ENCODE results near the gene ADGB.
"Not testable (repeated sequence)": the region's sequence is repeated elsewhere in the genome, so short reads cannot be mapped to it uniquely, and the experiment has no call there.

ADGB gene

DNA sequence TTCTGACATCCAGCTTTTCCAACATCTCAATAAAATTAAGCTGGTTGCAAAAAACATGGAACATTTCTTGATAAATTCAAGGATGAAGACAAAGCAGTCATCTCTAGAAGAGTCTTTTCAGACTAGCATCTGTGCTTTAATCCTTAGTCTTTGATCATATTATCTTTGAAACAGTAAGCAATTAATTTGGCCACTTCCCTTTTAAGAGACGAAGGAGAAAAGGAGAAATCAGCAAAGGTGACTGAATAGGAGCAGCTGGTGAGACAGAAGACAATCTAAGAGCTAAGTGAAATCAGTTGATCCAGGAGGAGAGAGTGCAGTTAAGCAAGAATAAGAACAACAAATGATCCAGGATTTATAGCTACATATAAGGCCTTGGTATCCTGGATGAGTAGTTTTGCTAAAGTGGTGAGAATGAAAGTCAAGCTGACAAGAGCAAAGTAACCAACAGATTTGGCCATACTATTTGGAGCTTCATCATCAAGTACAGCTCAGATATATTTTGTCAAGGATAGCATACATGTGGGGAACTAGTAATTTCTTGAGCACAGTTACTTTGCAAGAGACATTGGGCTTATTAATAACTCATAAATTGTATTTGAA, 215.5 kb downstream of the ADGB start:
- 0 out of 2 replicates have a peak overlapping the region, but pooled peaks have one; percentile 49 for H3K4me3 ChIP-seq (ENCODE audit: low read depth, low read length)
- peak overlapping the region; percentile 82 for H3K27ac ChIP-seq (ENCODE audit: low read depth, low read length)
- H3K36me3 ChIP-seq (ENCODE audit: insufficient read depth, low read length) = no peaks in the 10 kb centered on the region
- H3K4me1 ChIP-seq (ENCODE audit: control insufficient read depth, insufficient read depth, low read length, unreplicated experiment) = peaks cover 30% of the 10 kb centered on the region
- no peaks in the 10 kb centered on the region for H3K79me2 ChIP-seq (ENCODE audit: control insufficient read depth, insufficient read depth, low read length, unreplicated experiment)
- peak overlapping the region; percentile 8 for H2AFZ ChIP-seq (ENCODE audit: low read length, unreplicated experiment)
- H3K27me3 ChIP-seq (ENCODE audit: insufficient read depth, low read length) = no peaks in the 10 kb centered on the region

- H3K4me3 ChIP-seq (ENCODE audit: low read depth, low read length); H3K27me3 ChIP-seq (ENCODE audit: insufficient read depth, low read length); H3K79me2 ChIP-seq (ENCODE audit: control insufficient read depth, insufficient read depth, low read length, unreplicated experiment); H2AFZ ChIP-seq (ENCODE audit: low read length, unreplicated experiment); H3K36me3 ChIP-seq (ENCODE audit: insufficient read depth, low read length): not testable (repeated sequence)
- Histone ChIP-seq H3K4me1 (ENCODE audit: control insufficient read depth, insufficient read depth, low read length, unreplicated experiment) (peaks cover 38% of the 10 kb centered on the region), H3K27ac (ENCODE audit: low read depth, low read length) (peak overlapping the region; percentile 82)
Observed at GRCh38 chr6:146815511-146816462, 217.0 kb downstream of the ADGB start.

GRCh38 chr6:146819596-146820320, 221.0 kb downstream of the ADGB start:
- peaks cover 12% of the 10 kb centered on the region for H3K4me1 ChIP-seq (ENCODE audit: control insufficient read depth, insufficient read depth, low read length, unreplicated experiment)
- no peak overlapping the region for H3K27ac ChIP-seq (ENCODE audit: low read depth, low read length)
- no peaks in the 10 kb centered on the region for H3K27me3 ChIP-seq (ENCODE audit: insufficient read depth, low read length)
- H2AFZ ChIP-seq (ENCODE audit: low read length, unreplicated experiment) = peak overlapping the region; percentile 89
- no peaks in the 10 kb centered on the region for H3K36me3 ChIP-seq (ENCODE audit: insufficient read depth, low read length)
- no peak overlapping the region; the same call in 1 of the 2 replicates for H3K4me3 ChIP-seq (ENCODE audit: low read depth, low read length)
- H3K79me2 ChIP-seq (ENCODE audit: control insufficient read depth, insufficient read depth, low read length, unreplicated experiment) = no peaks in the 10 kb centered on the region

DNA sequence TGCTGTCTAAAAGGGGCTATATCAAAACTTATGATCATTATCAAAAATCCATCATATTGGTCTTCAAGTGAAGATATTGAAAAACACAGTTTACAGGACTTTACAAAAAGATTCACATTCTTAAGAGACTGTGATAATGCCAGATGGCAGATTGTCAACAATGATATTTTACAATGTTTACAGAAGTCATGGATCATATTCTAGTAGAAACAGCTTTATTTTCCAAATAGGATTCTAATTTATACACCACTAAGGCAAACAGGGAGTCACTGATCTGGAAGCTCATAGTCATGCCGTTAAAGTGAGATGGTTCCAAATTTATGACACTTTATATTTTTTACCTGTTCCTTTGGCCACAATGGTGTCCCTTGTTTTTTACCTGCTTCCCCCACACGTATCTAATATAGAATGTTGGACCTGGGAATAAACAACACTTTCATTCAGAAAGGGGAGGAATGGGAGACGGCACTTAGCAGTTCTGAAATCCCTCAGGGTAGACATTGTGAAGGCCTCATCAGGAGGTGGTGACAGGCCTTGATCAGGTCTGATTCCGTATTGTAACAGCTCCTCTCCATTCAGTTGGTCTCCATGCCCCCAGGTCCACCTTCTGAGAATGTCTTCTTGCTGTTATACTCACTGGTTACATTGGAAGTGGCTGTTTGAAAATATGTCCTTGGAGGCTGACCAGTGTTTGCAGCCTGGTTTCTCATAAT, 228.6 kb downstream of the ADGB start:
- H3K27me3 ChIP-seq (ENCODE audit: insufficient read depth, low read length) = no peaks in the 10 kb centered on the region
- H2AFZ ChIP-seq (ENCODE audit: low read length, unreplicated experiment) = no peak overlapping the region
- no peak overlapping the region for H3K27ac ChIP-seq (ENCODE audit: low read depth, low read length)
- H3K4me1 ChIP-seq (ENCODE audit: control insufficient read depth, insufficient read depth, low read length, unreplicated experiment) = no peaks in the 10 kb centered on the region
- H3K36me3 ChIP-seq (ENCODE audit: insufficient read depth, low read length) = no peaks in the 10 kb centered on the region
- no peak overlapping the region for H3K4me3 ChIP-seq (ENCODE audit: low read depth, low read length)
- no peaks in the 10 kb centered on the region for H3K79me2 ChIP-seq (ENCODE audit: control insufficient read depth, insufficient read depth, low read length, unreplicated experiment)

GRCh38 chr6:146829792-146830565, 231.2 kb downstream of the ADGB start:
- H3K79me2 ChIP-seq (ENCODE audit: control insufficient read depth, insufficient read depth, low read length, unreplicated experiment) = no peaks in the 10 kb centered on the region
- H3K4me3 ChIP-seq (ENCODE audit: low read depth, low read length) = no peak overlapping the region
- H3K4me1 ChIP-seq (ENCODE audit: control insufficient read depth, insufficient read depth, low read length, unreplicated experiment) = no peaks in the 10 kb centered on the region
- no peak overlapping the region for H2AFZ ChIP-seq (ENCODE audit: low read length, unreplicated experiment)
- no peak overlapping the region for H3K27ac ChIP-seq (ENCODE audit: low read depth, low read length)
- H3K27me3 ChIP-seq (ENCODE audit: insufficient read depth, low read length) = no peaks in the 10 kb centered on the region
- no peaks in the 10 kb centered on the region for H3K36me3 ChIP-seq (ENCODE audit: insufficient read depth, low read length)

DNA sequence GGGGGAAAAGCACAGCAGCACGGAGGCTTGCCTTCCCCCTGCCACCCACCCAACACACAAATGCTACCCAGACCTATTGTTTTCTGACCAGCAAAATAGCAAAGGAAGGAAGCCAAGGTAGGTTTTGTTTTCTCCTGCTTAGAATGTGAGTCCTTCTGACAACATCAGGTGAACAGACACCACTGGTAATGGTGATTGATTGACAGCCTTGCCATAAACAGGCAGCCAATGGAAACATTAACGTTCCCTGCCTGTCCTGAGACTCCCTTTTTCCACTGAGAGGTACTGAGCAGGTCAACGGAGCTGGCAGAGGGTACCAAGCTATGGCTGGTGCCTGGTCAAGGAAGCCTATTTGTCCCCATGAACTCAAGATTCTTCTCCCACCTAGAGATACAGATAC, 234.4 kb downstream of the ADGB start:
- H3K27ac ChIP-seq (ENCODE audit: low read depth, low read length) = no peak overlapping the region

GRCh38 chr6:146840216-146840615, 241.4 kb downstream of the ADGB start:
- H3K27ac ChIP-seq (ENCODE audit: low read depth, low read length) = no peak overlapping the region
- no peaks in the 10 kb centered on the region for H3K4me1 ChIP-seq (ENCODE audit: control insufficient read depth, insufficient read depth, low read length, unreplicated experiment)
- H3K36me3 ChIP-seq (ENCODE audit: insufficient read depth, low read length) = no peaks in the 10 kb centered on the region
- H3K4me3 ChIP-seq (ENCODE audit: low read depth, low read length) = no peak overlapping the region
- no peaks in the 10 kb centered on the region for H3K27me3 ChIP-seq (ENCODE audit: insufficient read depth, low read length)
- H3K79me2 ChIP-seq (ENCODE audit: control insufficient read depth, insufficient read depth, low read length, unreplicated experiment) = no peaks in the 10 kb centered on the region
- H2AFZ ChIP-seq (ENCODE audit: low read length, unreplicated experiment) = no peak overlapping the region

More for the DNA sequence above, 234.4 kb downstream of the ADGB start:
- Histone ChIP-seq H3K4me1 (ENCODE audit: control insufficient read depth, insufficient read depth, low read length, unreplicated experiment) (no peaks in the 10 kb centered on the region), H2AFZ (ENCODE audit: low read length, unreplicated experiment) (no peak overlapping the region), H3K36me3 (ENCODE audit: insufficient read depth, low read length) (no peaks in the 10 kb centered on the region), H3K79me2 (ENCODE audit: control insufficient read depth, insufficient read depth, low read length, unreplicated experiment) (no peaks in the 10 kb centered on the region), H3K27me3 (ENCODE audit: insufficient read depth, low read length) (no peaks in the 10 kb centered on the region), H3K4me3 (ENCODE audit: low read depth, low read length) (no peak overlapping the region)

- Histone ChIP-seq H3K4me3 (ENCODE audit: low read depth, low read length) (no peak overlapping the region), H3K27ac (ENCODE audit: low read depth, low read length) (no peak overlapping the region), H2AFZ (ENCODE audit: low read length, unreplicated experiment) (no peak overlapping the region), H3K36me3 (ENCODE audit: insufficient read depth, low read length) (no peaks in the 10 kb centered on the region), H3K4me1 (ENCODE audit: control insufficient read depth, insufficient read depth, low read length, unreplicated experiment) (no peaks in the 10 kb centered on the region), H3K79me2 (ENCODE audit: control insufficient read depth, insufficient read depth, low read length, unreplicated experiment) (no peaks in the 10 kb centered on the region), H3K27me3 (ENCODE audit: insufficient read depth, low read length) (no peaks in the 10 kb centered on the region)
Observed at GRCh38 chr6:146840641-146841040, 241.9 kb downstream of the ADGB start.

GRCh38 chr6:146847426-146847825, 248.7 kb downstream of the ADGB start:
- Histone ChIP-seq H2AFZ (ENCODE audit: low read length, unreplicated experiment) (peak overlapping the region; percentile 44), H3K4me3 (ENCODE audit: low read depth, low read length) (no peak overlapping the region), H3K4me1 (ENCODE audit: control insufficient read depth, insufficient read depth, low read length, unreplicated experiment) (peaks cover 29% of the 10 kb centered on the region), H3K79me2 (ENCODE audit: control insufficient read depth, insufficient read depth, low read length, unreplicated experiment) (no peaks in the 10 kb centered on the region), H3K36me3 (ENCODE audit: insufficient read depth, low read length) (no peaks in the 10 kb centered on the region), H3K27me3 (ENCODE audit: insufficient read depth, low read length) (no peaks in the 10 kb centered on the region), H3K27ac (ENCODE audit: low read depth, low read length) (peak overlapping the region; percentile 3; the same call in 1 of the 2 replicates)
